HG03571 (cell line): ENCODE measurements around the gene ICE1.
A peak's percentile ranks its signal among the peaks of the same experiment; 100 is the strongest.
"Not testable (repeated sequence)": the region's sequence is repeated elsewhere in the genome, so short reads cannot be mapped to it uniquely, and the experiment has no call there.

Experiments
- ATAC-seq: cut with Tn5 transposase; IDR thresholded peaks from one replicate; pipeline ENCODE4 v1.9.1; 2021; ENCODE audit not compliant: unreplicated experiment

ICE1 gene

DNA sequence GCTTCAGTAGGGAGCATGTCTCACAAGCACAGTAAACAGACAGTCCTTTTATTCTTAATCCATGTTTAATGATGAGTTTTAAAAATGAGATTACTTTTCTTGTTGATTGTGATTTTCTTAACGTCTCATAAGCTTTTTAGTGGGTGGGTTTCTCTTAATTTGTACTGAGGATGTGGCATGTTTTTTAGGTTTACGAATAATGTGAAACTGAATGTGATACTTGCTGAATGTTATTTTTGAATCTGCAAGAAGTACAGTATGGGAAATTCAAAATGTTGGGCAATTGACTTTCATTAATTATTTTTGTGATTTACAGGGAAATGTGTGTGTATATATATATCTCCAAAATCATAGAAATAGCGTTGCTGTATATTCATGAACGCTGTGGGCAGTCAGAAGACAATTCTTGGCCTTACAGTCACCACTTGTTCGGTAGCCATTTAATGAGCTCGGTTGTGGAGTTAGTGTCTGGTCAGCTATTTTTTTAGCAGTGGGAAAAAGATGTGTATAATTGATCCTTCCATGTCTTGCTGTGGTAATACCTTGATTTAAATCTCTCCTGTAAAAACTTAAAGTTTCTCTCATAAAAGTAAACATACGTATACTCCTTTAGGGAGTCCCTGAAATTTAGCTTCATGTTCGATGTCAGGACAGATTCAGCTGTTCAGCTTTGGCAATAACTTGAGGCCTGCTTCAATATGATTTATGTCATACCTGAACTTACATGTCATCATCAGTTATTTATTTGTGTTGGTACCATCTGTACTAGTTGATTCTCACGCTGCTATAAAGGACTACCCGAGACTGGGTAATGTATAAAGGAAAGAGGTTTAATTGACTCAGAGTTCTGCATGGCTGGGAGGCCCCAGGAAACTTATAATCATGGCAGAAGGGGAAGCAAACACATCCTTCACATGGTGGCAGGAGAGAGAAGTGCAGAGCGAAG lies 15.0 kb downstream of the ICE1 start:
- ATAC-seq = peak; percentile 52

DNA sequence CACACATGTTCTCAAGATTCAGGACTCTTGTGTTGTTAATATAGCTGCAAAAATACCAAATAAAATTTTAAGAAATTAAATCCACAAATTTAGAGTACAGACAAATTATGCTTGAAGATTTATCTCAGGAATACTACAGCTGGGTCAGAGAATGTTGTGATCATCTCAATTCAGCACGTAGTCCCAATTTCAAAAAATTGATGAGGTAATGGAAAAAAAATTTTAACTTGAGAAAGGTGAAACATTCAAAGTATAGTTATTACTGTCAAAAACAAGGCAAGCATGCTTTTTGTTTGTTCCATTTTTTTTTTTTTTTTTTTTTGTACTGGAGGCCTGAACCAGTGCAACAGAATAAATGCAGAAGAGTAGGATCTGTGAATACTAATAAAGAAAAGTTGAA lies 29.4 kb downstream of the ICE1 start:
- ATAC-seq = no peak

DNA sequence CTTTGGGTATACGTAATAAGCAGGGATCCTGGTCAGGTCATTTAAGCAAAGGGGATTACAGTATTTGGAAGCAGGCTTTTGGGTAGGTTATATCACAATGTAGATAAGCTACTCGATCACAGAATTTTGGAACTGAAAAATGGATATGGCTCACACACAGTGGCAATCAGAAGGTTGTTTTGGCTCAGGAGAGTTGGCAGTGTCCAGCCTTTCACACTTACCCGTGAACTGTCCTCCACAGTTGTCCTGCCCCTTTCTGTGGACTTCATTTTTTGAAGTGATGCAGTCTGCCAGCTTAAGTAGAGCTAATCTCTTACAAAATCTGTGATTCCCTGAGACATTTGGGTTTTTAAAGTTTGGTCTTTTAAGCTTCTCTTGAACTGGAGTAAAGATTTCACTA lies 30.7 kb downstream of the ICE1 start:
- no peak for ATAC-seq

DNA sequence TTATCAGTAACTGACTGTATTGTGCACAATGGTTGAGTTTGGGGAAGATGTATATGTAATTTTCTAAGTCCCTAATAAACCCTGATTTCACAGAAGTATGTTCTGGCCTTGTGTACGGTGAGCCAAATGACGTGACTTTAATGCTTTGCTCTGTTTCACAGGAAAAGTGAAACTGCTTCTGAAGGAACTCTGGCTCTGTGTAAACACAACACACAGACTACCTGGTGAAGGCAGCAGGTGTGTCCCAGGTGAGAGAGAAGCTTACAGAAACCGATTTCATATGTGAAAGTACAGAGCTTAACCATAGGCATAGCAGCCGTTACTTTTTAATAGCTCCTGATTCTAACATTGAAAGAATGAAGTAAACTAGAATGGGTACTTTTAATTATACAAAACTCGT lies 31.9 kb downstream of the ICE1 start:
- no peak for ATAC-seq

DNA sequence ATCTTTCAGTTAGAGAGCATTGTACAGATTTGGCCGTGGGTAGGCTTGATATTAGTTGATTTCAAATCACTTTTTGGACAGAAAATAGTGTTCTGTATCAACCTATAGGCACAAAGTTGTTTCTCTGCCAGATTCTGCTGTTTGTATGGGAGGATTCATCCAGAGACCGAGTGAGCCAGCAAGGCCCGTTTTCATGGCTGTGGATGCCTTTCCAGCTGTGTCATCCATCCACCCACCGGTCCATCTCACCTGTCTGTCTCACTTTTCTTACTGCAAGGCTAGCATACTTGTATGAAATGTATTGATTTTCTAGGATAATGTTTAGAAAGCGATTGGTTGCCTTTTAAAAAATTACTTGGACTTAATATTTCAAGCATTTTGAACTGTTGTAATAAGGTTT lies 34.4 kb downstream of the ICE1 start:
- no peak for ATAC-seq

DNA sequence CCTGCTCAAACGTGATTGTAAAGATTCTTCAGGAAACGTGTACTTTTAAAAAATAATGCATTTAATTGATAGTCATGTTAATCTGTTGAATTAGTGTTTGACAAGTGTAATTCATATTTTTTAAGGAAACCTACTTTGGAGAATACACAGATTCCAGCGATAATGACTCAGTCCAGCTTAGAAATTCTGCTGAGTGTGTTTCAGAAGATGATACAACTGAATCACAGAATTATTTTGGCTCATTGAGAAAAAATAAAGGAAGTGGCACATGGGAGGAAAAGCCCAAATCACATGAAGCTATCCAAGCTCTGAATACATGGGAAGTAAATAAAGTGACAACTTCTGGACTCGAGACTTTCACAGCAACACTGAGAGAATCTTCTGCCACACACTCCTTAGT lies 37.8 kb downstream of the ICE1 start:
- no peak for ATAC-seq

DNA sequence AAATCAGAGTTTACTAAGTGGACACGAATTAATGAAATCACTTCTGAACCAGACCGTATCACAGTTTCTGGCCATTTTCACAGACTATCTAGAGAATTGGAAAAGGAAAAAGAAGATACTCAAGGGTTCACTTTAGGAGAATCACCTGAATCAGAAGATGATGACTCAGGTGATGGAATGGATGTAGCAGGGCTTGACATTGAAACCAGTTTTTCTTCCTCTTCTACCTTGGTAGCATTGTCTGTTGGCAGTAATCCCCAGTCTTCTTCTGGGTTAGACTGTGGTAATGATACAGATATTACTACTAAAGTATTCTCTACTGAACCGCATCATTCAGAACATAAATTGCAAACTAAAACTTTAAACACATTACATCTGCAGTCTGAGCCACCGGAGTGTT lies 38.5 kb downstream of the ICE1 start:
- no peak for ATAC-seq

DNA sequence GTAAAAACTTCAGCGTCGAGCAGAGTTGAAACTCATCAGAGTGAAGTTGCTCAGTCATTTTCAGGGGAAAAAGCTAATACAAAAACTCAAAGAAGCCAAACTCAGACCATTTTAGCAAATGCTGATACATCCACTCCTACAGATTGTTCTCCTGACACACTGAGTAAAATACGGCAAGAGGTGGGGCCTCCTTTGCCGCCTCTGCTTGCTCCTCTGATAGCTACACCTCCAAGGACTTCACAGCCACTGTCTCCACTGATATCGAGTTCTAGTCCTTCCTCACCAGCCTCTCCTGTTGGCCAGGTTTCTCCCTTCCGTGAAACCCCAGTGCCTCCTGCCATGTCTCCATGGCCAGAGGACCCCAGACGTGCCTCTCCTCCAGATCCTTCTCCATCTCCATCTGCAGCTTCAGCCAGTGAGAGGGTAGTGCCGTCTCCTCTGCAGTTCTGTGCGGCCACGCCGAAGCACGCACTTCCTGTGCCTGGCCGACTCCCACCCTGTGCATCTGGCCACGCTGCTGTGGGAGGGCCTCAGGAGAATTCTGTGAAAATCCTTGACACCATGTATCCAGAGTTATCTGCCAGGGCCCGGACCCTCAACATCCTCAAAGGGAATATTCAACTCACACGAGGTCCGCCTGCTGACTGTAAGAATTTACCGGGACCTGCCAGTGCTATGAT lies 41.7 kb downstream of the ICE1 start:
- ATAC-seq = no peak

DNA sequence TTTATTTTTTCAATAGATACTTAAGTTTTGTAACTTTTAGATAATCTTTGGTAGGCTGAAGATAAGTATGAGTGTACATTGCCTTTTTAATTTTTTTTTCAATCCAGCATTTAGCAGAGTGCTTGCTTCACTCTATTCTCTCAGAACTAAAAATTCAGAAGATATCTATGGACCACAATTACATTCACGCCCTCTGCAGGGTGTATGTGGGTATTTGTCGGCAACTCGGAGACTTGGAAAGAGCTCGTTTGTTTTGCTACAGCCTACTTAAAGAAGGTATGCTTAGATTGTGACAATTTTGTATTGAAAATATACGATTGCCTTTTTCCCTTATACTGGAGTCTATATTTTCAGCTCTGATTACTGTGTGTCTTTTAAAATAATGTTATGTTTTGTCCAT lies 43.8 kb downstream of the ICE1 start:
- ATAC-seq = no peak

DNA sequence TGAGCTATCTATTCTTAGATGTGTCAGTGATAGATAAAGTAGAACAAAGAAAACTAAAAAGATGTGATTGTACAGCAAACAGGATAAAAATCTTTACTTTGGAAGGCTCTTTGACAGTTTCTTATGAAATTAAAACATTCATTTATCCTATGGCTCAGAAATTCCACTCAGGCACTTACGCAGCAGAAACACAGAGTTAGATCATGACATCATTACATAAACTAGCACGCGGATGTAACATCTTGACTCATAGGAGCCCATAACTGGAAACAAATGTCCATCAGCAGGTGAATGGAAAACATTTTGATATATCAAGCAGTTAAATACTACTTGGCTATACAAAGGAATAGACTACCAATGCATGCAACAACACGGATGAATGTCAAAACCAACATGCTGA lies 45.3 kb downstream of the ICE1 start:
- no peak for ATAC-seq

DNA sequence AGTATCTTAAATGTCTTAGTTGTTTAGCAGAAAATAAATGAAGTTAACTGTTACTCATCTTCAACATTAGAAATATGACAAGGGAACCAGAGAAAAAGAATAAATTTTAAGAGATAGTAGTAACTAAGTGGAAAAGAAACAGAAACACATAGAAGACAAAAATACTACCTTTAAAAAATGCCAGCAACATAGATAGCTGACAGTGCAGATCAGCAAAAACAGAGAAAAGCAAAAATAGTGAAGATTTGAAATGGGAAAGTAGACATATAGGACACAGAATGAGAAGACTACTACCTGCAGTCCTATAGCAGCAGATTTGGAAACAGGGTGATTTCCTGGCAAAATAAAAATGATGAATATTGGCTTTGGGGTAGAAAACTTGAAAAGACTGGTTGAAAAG lies 48.5 kb downstream of the ICE1 start:
- ATAC-seq = no peak

DNA sequence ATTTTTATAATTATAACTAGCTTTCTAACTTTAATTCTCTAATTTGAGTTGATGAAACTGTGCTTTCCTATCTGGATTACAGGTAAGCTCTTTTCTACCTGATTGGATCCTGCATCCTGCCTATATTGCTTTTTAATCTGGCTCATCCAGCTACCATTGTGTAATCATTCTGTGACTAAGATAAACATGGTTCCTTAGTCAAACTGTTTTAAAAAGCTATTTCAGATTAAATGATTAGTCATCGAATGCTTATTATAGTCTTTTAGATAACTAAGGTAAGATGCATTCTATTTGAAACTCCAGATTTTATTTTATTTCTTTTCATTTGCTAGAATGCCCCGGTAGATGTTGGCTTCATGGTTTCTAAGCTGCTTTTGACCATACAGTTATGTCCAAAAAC lies 50.7 kb downstream of the ICE1 start:
- no peak for ATAC-seq

DNA sequence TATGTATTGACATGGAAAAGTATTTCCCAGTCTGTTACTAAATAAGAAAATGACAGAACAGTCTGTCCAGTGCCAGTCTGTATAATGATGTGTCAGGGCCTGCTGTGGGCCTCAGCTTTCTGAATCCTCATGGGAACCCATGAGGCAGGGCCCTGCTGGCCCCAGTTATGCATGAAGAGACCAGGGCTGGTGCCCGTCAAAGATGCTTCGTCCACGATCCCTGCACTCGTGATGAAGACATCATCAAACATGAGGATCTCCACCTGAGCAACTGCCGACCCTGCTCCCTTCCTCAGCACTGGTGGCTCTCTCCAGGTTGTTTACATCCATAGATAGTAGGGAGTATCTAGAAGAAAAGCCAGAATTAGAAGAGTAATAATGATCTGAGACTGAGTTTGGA lies 52.5 kb downstream of the ICE1 start:
- no peak for ATAC-seq

DNA sequence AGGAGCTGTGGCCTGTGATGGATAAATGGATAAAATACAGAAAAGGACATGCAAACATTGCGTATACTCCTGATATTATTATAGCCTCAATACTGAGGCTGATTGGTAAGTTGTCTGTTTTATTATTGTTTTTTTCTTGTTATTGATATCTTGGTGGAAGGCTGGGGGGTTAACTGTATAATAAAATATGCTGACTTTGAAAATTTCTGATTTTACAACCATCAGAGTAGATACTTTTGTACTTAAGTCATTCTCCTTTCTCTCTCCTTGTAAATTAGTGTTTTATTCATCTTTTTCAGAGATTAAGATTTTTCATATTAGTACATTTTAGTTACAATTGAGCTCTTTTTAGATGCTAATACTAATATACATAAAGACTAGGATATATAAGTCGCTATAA lies 53.5 kb downstream of the ICE1 start:
- ATAC-seq = no peak

DNA sequence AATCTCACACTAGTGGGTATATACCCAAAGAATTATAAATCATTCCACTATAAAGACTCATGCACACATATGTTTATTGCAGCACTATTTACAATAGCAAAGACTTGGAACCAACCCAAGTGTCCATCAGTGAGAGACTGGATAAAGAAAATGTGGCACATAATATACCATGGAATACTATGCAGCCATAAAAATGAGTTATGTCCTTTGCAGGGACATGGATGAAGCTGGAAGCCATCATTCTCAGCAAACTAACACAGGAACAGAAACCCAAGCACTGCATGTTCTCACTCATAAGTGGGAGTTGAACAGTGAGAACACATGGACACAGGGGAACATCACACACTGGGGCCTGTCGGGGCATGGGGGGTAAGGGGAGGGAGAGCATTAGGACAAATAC lies 57.1 kb downstream of the ICE1 start:
- not testable (repeated sequence) for ATAC-seq

DNA sequence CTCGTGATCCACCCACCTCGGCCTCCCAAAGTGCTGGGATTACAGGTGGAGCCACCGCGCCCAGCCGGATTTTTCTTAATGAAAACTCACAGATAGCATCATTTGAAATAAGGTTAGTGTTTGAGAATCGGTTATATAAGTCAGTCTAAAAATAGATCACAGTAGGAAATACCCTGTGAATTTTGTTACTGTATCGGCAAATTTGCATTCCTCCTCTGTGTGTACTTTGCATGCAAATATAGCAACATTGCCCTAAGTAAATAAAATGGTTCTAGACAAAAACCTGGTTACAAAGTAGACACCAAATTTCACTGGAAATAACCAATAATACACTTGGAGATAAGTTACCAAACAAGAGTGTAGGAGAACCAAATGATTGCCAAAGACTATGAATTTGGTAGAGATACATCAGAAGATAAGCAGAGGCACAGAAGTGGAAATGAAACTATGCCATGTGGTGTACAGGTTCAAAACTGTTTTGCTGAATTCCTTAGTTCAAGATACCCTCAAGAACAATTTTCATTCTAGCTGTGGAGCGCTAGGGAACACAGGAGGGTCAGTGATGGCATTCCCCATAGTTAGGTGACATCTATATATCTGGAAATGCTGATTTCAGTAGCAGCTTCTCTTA lies 58.1 kb downstream of the ICE1 start:
- ATAC-seq = no peak

DNA sequence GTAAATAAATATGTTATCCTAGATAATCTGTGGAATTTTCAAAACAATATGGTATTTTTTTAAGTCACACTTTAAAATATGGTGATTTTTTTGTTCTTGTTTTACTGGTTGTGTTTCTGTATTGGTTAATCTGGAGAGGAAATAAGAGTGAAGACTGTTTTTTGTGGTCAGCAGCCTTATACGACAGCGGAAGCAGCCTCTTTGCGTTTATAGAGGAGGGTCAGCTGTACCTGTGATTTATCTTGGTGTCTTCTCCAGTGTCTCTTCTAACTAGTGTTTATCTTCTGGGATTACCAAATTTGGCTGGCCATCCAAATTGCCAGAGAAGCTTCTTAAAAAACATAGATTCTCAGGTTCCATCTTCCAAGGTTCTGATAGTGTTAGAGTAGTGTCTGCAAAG lies 58.7 kb downstream of the ICE1 start:
- ATAC-seq = no peak

DNA sequence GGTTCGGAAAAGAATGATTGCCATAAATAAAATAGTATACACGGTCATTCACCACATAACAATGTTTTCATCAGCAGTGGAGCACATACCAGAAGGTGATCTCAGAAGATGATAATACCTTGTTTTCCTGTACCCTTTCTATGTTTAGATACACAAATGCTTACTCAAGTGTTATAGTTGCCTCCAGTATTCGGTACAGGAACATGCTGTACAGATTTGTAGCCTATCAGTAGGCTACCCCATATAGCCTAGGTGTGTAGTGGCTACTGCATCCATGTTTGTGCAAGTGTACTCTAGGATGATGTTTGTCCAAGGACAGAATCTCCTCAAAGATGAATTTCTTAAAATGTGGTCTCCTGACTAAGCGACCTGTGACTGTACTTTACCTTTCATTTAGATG lies 59.2 kb downstream of the ICE1 start:
- ATAC-seq = no peak

DNA sequence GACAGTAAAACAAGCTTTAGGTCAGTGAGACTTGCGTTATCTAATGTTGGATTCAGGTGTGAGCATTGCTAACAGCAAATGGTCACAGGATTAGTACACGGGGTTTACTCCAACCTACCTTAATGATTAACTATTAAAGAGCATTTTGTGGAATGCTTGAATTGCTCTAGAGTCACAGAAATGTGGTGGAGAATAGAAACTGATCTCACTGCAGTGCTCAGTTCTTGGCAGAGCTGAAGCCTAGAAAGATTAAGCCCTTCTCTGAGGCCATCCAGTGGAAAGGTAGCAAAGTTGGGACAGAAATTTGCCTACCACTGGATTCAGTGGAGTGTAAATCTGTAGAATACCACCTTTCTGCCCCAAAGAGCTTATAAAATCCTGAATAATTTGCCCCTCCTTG lies 60.9 kb downstream of the ICE1 start:
- ATAC-seq = no peak

DNA sequence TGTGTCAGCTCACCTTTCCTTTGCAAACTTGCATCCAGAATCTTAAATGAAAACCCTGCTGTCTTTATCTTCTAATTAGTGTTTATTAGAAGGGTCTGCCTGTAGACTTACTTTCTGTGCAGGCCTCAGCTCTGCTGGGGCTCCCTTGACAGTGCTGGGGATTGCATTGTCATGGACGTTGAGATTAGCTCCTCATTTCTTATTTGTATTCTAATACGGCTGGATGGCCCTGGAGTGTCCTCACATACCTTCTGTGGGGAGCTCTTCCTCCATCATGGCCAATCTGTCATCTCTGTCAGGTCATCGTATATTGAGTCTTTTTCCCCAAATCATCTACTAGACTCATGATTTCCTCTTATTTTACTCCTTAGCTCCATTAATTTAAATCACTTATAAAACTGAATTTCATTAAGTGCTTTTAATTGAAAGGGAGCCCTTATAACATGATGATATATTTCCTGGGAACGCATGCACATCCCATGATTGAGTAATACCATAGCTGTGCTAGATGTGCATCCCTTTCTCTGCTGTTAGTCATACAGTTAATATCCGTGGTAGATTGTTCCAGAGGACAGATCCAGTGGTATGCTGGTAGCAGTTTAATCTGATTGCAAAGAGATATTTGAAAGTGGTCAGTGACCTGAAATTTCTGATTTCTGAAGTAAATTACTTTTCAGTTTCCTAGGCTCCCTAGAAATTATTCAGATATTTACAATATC lies 61.6 kb downstream of the ICE1 start:
- ATAC-seq = no peak

DNA sequence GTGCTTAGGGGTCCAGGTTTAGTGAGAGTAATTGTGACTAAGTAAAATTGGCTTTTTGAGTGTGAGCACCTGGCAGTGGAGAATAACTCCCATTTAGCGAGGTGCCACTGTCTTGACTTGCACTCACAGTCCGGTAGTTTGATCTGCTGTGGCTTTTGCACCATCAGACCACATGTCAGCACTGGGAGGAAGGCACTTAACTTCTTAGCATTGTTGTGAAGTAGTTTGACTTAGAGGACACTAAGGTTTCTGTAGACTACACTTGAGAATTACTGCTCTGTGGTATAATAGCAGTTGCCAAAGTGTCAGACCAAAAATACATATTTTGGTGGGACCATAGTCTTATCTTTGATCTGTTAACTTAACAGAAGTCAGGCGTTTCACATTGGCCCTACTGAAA lies 63.6 kb downstream of the ICE1 start:
- ATAC-seq = no peak
